Heart right ventricle (tissue), 16 donors: ENCODE measurements around the gene POMT2. TPM values are rescaled to one million over a fixed set of nuclear protein-coding genes. Genes with fewer than 3 reads are reported as not detected.

Experiments used
- ATAC-seq, 8 donors: fragments of 200-7000 bp; cut with Tn5 transposase; one replicate each; pipeline ENCODE4 v1.9.1; 2020; ENCODE audit warnings: mild to moderate bottlenecking in 8 of 8, moderate library complexity in 8 of 8, moderate number of reproducible peaks in 1 of 8
- DNase-seq, 2 donors: peaks; one replicate each; pipeline ENCODE4 v3.0.0-alpha.2; 2020
- H3K27ac ChIP-seq, 10 donors: fragments of 200-600 bp; sonication (generic) in 2 of 10; one replicate each; pipeline versions ENCODE4 v1.5.0 to v1.8.0; 2020 to 2022; ENCODE audit warnings: mild to moderate bottlenecking in 3 of 10
- H3K27me3 ChIP-seq, 7 donors: fragments of 200-600 bp; one replicate each; pipeline ENCODE4 v1.8.0; 2021 to 2022; ENCODE audit warnings: mild to moderate bottlenecking in 2 of 7
- H3K36me3 ChIP-seq, 9 donors: fragments of 200-600 bp; sonication (generic) in 1 of 9; one replicate each; pipeline versions ENCODE4 v1.5.0 to v1.8.0; 2020 to 2022; ENCODE audit warnings: mild to moderate bottlenecking in 2 of 9
- H3K4me1 ChIP-seq, 9 donors: fragments of 200-600 bp; sonication (generic) in 1 of 9; one replicate each; pipeline versions ENCODE4 v1.5.0 to v1.8.0; 2020 to 2022; ENCODE audit warnings: mild to moderate bottlenecking in 4 of 9
- H3K4me3 ChIP-seq, 10 donors: fragments of 200-600 bp; sonication (generic) in 2 of 10; one replicate each; pipeline versions ENCODE4 v1.5.0 to v1.8.0; 2020 to 2022; ENCODE audit warnings: mild to moderate bottlenecking in 7 of 10, moderate library complexity in 2 of 10
- H3K9me3 ChIP-seq, 11 donors: fragments of 200-600 bp in 10 of 11; sonication (generic) in 2 of 11; one replicate each; pipeline versions ENCODE4 v1.5.0 to v1.8.0; 2013 to 2022; ENCODE audit warnings: mild to moderate bottlenecking in 2 of 11, control low read depth in 1 of 11, moderate library complexity in 1 of 11
- CTCF ChIP-seq, 9 donors: fragments of 200-600 bp; sonication (generic) in 2 of 9; IDR thresholded peaks; one replicate each; pipeline versions ENCODE4 v1.5.0 to v1.8.0; 2021 to 2022; ENCODE audit warnings: antibody characterized with exemption in 9 of 9, mild to moderate bottlenecking in 5 of 9, moderate library complexity in 1 of 9
- WGBS, 2 donors: extraction: QIAGEN DNeasy Blood & Tissue Kit; methylation state at CpG; one replicate each; pipeline ENCODE4 v1.1.7; 2013; ENCODE audit warnings: inconsistent platforms in 1 of 2; 5-methylcytosine and 5-hydroxymethylcytosine counted together
- intact Hi-C, 10 donors: fragments of 100-400 bp; cut with DNase I; formaldehyde crosslinking; loops; one replicate each; pipeline versions ENCODE4 v1.11.1 to v1.14.2; 2022
- long read RNA-seq, 3 donors: library from polyadenylated mRNA; unstranded; transcript quantifications; one replicate each; pipeline ENCODE4 v2.0.0, GENCODE V29; 2020 to 2021
- polyA plus RNA-seq, 2 donors: library from polyadenylated mRNA; stranded (reverse); fragments of 200-250 nt; gene quantifications; one replicate each; pipeline ENCODE4 v1.2.3, GENCODE V29; 2013
- total RNA-seq, 10 donors: library from RNA; stranded (reverse); fragmentation: NEBNext Ultra II Directional in 3 of 10; extraction: Animal tissue kit (Norgen Biotek cat#: 25700) in 3 of 10; gene quantifications; one replicate each; pipeline versions ENCODE4 v1.2.1 to v1.2.4, GENCODE V29; 2021 to 2023
- donor health status: Arrhythmogenic right ventricular cardiomyopathy.
- donor health status: ischemic (EF 13 %, LVEDD 7.1; RV severe dilation, severe dysfunction).
- donor health status: healthy with polysubstance abuse.
- donor health status: DM: no; HTN: yes; CAD: no.
- donor health status: DM: no; HTN: no; CAD: no.
- donor health status: ischemic (EF 25% LVEDD 6.9; RV normal size, moderate dysfunction).
- donor health status: ischemic (EF 25% LVEDD 5.7; RV mildly dilated, moderate dysfunction).
- donor health status: healthy.
- donor health status: DM: yes; HTN: yes; CAD: no.
- donor health status: Ischemic cardiomyopathy.
- donor health status: ischemic (EF 35%, LVEDD 5.7; RV mildly dilated, moderate dysfunction).
- donor health status: nonischemic (EF 11% LVEDD 7.7; RV severe dilation, severe dysfunction).
- donor health status: DM: yes; HTN: yes; CAD: no.
- donor health status: PGD.
- donor health status: ischemic (EF 29% LVEDD 5.4; RV normal size, mild dysfunction).
- donor health status: nonischemic (EF 23%, LVEDD 6.1; RV moderate dilation, normal function).

The POMT2 gene
- total RNA-seq (10 to 100 TPM; 10.5 to 23.4 (median 17.6) TPM), polyA plus RNA-seq (10 to 100 TPM; 13.5 to 15.8 TPM)
- long read RNA-seq, donor 1, full-length matches to known transcripts, result 2 of 10 reads
- long read RNA-seq, donor 1, partial matches to known transcripts, result 1 of 10 reads
- long read RNA-seq, donor 1, other reads (novel, unspliced or antisense), result 7 of 10 reads
- long read RNA-seq, donor 2, full-length matches to known transcripts, result 3 of 14 reads
- long read RNA-seq, donor 2, partial matches to known transcripts, result 9 of 14 reads
- long read RNA-seq, donor 2, other reads (novel, unspliced or antisense), result 2 of 14 reads
- long read RNA-seq, donor 3, full-length matches to known transcripts, result 6 of 14 reads
- long read RNA-seq, donor 3, partial matches to known transcripts, result 6 of 14 reads
- long read RNA-seq, donor 3, other reads (novel, unspliced or antisense), result 2 of 14 reads

GRCh38 chr14:77320238-77320935 lies at the start of gene POMT2:
POMT2 (minus strand) TSS chr14:77320883; CDS start chr14:77320681, 202 bp downstream.
- peak within 1 kb of the TSS; percentile 69 to 99 (median 99) for H3K27ac ChIP-seq
- intact Hi-C loops, result loop anchor here in 7 of 10 donors (2.0 to 10.0 kb wide), 5 partner anchors 56 to 137 kb away; partner anchors contain the start of genes VIPAS39 (in 6 of the 7), AHSA1 (in 5 of the 7), SAMD15 (in 3 of the 7) and TMED8 (in 3 of the 7)
- no peaks in the 10 kb centered on the region for H3K9me3 ChIP-seq
- WGBS, 2 donors, result 0 to 1% methylated on average over 69 of the region's 69 CpGs
- peak; percentile 93 to 95 for DNase-seq
- H3K4me1 ChIP-seq, result peaks cover 0 to 45% (median 25%) of the 10 kb centered on the region in 9 donors
- ATAC-seq, result peak; percentile 74 to 87 (median 82)
- TF ChIP-seq CTCF (IDR thresholded peaks at IDR 0.05), result peak; percentile 17 to 70 (median 48)
- H3K4me3 ChIP-seq, result peak within 1 kb of the TSS; percentile 76 to 100 (median 95)
- H3K36me3 ChIP-seq, result no peaks in the 10 kb centered on the region
- no peaks in the 10 kb centered on the region for H3K27me3 ChIP-seq

GRCh38 chr14:77369285-77369684 lies 48.6 kb upstream of the POMT2 start:
- Histone ChIP-seq H3K4me1 (peaks cover 0 to 11% (median 0%) of the 10 kb centered on the region in 9 donors), H3K27ac (no peak overlapping the region), H3K4me3 (no peak overlapping the region), H3K36me3 (peaks cover 0 to 3% (median 0%) of the 10 kb centered on the region in 9 donors), H3K9me3 (no peaks in the 10 kb centered on the region), H3K27me3 (no peaks in the 10 kb centered on the region)
- DNase-seq (no peak), ATAC-seq (no peak)
- intact Hi-C loops, result no loop called here
- 51 to 71% methylated on average over 1 of the region's 1 CpG for WGBS, 2 donors
- TF ChIP-seq CTCF (IDR thresholded peaks at IDR 0.05), result no peak

DNA sequence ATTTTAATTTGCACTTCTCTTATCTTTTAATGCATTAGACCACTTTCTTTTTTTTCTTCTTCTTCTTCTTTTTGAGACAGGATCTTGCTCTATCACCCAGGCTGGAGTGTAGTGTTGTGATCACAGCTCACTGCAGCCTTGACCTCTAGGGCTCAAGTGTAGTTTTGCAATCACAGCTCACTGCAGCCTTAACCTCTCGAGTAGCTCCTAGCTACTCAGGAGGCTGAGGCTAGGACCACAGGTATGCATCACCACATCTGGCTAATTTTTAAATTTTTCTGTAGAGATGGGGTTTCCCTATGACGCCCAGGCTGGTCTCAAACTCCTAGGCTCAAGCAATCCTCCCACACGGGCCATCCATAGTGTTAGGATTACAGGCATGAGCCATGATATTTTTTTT lies 43.5 kb upstream of the POMT2 start:
- Histone ChIP-seq H3K9me3 (no peaks in the 10 kb centered on the region), H3K4me1 (peaks cover 0 to 2% (median 0%) of the 10 kb centered on the region in 9 donors), H3K27me3 (no peaks in the 10 kb centered on the region), H3K36me3 (peaks cover 0 to 3% (median 0%) of the 10 kb centered on the region in 9 donors), H3K4me3 (no peak overlapping the region), H3K27ac (no peak overlapping the region)
- WGBS, 2 donors, result 93 to 94% methylated on average over 3 of the region's 3 CpGs
- ATAC-seq (no peak), DNase-seq (no peak)
- intact Hi-C loops, result no loop called here
- TF ChIP-seq CTCF (IDR thresholded peaks at IDR 0.05), result no peak

DNA sequence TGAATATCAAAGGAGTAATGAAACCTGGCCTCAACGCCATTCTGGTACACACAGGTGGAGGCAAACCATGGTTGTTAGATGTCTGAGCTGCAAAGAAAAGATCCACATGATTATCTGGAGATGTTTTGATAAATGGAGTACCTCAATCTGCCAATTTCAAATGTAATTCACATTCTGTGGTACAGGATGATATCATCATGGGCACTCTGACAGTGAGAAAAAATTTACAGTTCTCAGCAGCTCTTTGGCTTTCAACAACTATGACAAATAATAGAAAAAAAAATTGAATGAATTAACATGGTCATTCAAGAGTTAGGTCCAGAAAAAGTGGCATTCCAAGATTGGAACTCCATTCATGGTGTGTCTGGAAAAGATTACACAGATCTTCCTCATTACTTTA lies 38.9 kb upstream of the POMT2 start:
- intact Hi-C loops, result loop anchor here in 1 of 10 donors (2.0 kb wide), 1 partner anchor 13 kb away; no protein-coding TSS in a partner anchor
- Histone ChIP-seq H3K36me3 (no peaks in the 10 kb centered on the region), H3K27me3 (no peaks in the 10 kb centered on the region), H3K27ac (no peak overlapping the region), H3K4me1 (no peaks in the 10 kb centered on the region), H3K9me3 (no peaks in the 10 kb centered on the region), H3K4me3 (no peak overlapping the region)
- no peak for ATAC-seq
- WGBS, 2 donors, result 95 to 100% methylated on average over 1 of the region's 1 CpG
- TF ChIP-seq CTCF (IDR thresholded peaks at IDR 0.05), result no peak
- DNase-seq, result no peak
